Right lobe of liver (tissue), 6 donors: ENCODE measurements around the gene LGALS14. TPM values are rescaled to one million over a fixed set of nuclear protein-coding genes. Genes with fewer than 3 reads are reported as not detected.
A peak's percentile ranks its signal among the peaks of the same experiment; 100 is the strongest.

ENCODE experiments used
- ATAC-seq, 4 donors: fragments of 200-7000 bp; cut with Tn5 transposase; one replicate each; pipeline ENCODE4 v1.9.1; 2020; ENCODE audit warnings: mild to moderate bottlenecking in 4 of 4, moderate library complexity in 4 of 4
- DNase-seq, 3 donors: peaks; one replicate each; pipeline ENCODE4 v3.0.0-alpha.2; 2020
- H3K27ac ChIP-seq, 3 donors: fragments of 200-600 bp; one replicate each; pipeline ENCODE4 v1.8.0; 2022
- H3K27me3 ChIP-seq, 2 donors: fragments of 200-600 bp; one replicate each; pipeline ENCODE4 v1.8.0; 2022
- H3K36me3 ChIP-seq, 4 donors: fragments of 200-600 bp; sonication (generic) in 1 of 4; one replicate each; pipeline versions ENCODE4 v1.5.1 to v1.8.0; 2017 to 2022; ENCODE audit warnings: control low read depth in 1 of 4
- H3K4me1 ChIP-seq, 4 donors: fragments of 200-600 bp; sonication (generic) in 1 of 4; one replicate each; pipeline versions ENCODE4 v1.5.1 to v1.8.0; 2017 to 2022; ENCODE audit warnings: control low read depth in 1 of 4
- H3K4me3 ChIP-seq, 3 donors: fragments of 200-600 bp; one replicate each; pipeline ENCODE4 v1.8.0; 2022
- H3K9me3 ChIP-seq, 4 donors: fragments of 200-600 bp; sonication (generic) in 1 of 4; one replicate each; pipeline versions ENCODE4 v1.5.1 to v1.8.0; 2017 to 2022; ENCODE audit warnings: control low read depth in 1 of 4
- POLR2A ChIP-seq: fragments of 450-650 bp; IDR thresholded peaks from one replicate; pipeline ENCODE4 v1.6.1; 2017; ENCODE audit warnings: antibody characterized with exemption, mild to moderate bottlenecking
- WGBS: methylation state at CpG from one replicate; pipeline ENCODE4 v1.1.6; 2018; ENCODE audit warnings: low coverage, low lambda C conversion rate; ENCODE audit not compliant: insufficient coverage; ENCODE audit errors: missing lambda C conversion rate; 5-methylcytosine and 5-hydroxymethylcytosine counted together
- intact Hi-C, 2 donors: fragments of 100-400 bp; cut with DNase I; formaldehyde crosslinking; loops; one replicate each; pipeline versions ENCODE4 v1.11.2 to v1.14.1; 2022
- total RNA-seq, 6 experiments: library from RNA; depleted of rRNA in 2 of 6; stranded (reverse); fragments of >200 nt in 2 of 6; fragmentation: NEBNext Ultra II Directional in 3 of 6; extraction: Animal tissue kit (Norgen Biotek cat#: 25700) in 3 of 6; gene quantifications; one replicate each; pipeline versions ENCODE4 v1.1.0 to v1.2.4, GENCODE V29; 2016 to 2023
- TF ChIP-seq, protein P1 (sequence below), 4 donors: fragments of 200-600 bp in 3 of 4; fragments of 450-650 bp in 1 of 4; IDR thresholded peaks; one replicate each; pipeline versions ENCODE4 v1.5.1 to v1.8.0; 2016 to 2022; ENCODE audit warnings: antibody characterized with exemption in 4 of 4, mild to moderate bottlenecking in 2 of 4
- donor health status: DM: no; HTN: yes; CAD: no.
- donor health status: DM: no; HTN: no; CAD: no.
- donor health status: DM: no; HTN: no; CAD: no.
- donor health status: DM: no; HTN: yes; CAD: no.
- donor health status: DM: no; HTN: yes; CAD: no.

Gene LGALS14
- total RNA-seq, 6 experiments from 2014 or later = not detected

- Histone ChIP-seq H3K4me1 (no peaks in the 10 kb centered on the region), H3K9me3 (no peaks in the 10 kb centered on the region), H3K27me3 (no peaks in the 10 kb centered on the region), H3K36me3 (no peaks in the 10 kb centered on the region), H3K27ac (no peak overlapping the region), H3K4me3 (no peak overlapping the region)
- TF ChIP-seq, protein P1, sequence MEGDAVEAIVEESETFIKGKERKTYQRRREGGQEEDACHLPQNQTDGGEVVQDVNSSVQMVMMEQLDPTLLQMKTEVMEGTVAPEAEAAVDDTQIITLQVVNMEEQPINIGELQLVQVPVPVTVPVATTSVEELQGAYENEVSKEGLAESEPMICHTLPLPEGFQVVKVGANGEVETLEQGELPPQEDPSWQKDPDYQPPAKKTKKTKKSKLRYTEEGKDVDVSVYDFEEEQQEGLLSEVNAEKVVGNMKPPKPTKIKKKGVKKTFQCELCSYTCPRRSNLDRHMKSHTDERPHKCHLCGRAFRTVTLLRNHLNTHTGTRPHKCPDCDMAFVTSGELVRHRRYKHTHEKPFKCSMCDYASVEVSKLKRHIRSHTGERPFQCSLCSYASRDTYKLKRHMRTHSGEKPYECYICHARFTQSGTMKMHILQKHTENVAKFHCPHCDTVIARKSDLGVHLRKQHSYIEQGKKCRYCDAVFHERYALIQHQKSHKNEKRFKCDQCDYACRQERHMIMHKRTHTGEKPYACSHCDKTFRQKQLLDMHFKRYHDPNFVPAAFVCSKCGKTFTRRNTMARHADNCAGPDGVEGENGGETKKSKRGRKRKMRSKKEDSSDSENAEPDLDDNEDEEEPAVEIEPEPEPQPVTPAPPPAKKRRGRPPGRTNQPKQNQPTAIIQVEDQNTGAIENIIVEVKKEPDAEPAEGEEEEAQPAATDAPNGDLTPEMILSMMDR (IDR thresholded peaks at IDR 0.05) = no peak
- no peak for TF ChIP-seq POLR2A
- 20% methylated on average over 1 of the region's 3 CpGs for WGBS
- intact Hi-C loops = no loop called here
- no peak for DNase-seq
- ATAC-seq = no peak
These were observed 33.1 kb downstream of the LGALS14 start for GRCh38 chr19:39737351-39737750.

GRCh38 chr19:39737891-39738290 lies 33.6 kb downstream of the LGALS14 start, which contains the start of gene CLC:
Gene CLC (minus strand): TSS chr19:39738029. CDS start chr19:39737952, 77 bp downstream.
- Histone ChIP-seq H3K27ac (no peak within 1 kb of the TSS), H3K4me1 (no peaks in the 10 kb centered on the region), H3K9me3 (no peaks in the 10 kb centered on the region), H3K36me3 (no peaks in the 10 kb centered on the region), H3K4me3 (no peak within 1 kb of the TSS), H3K27me3 (no peaks in the 10 kb centered on the region)
- 16% methylated on average over 3 of the region's 3 CpGs for WGBS
- DNase-seq (no peak), ATAC-seq (no peak)
- no peak for TF ChIP-seq POLR2A
- TF ChIP-seq, protein P1 (IDR thresholded peaks at IDR 0.05) = no peak
- intact Hi-C loops = no loop called here

DNA sequence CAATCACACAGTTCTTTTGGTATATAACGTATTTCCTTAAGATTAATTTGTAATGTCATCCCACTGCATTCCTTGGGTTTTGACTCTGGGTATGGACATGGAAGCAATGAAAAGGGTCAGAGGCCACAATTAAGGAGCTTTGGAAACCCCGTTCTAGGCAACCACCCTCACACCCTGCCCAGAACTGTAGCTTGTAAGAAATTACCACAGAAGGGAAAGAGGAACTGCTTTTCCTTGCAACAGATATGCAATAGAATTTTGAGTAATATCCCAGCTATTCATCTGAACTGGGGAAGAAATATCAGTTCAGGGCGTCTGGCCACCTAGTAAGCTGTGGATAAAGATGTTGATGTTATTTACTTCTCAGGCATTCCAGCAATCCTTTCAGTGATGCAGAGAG lies 34.5 kb downstream of the LGALS14 start:
- Histone ChIP-seq H3K27ac (no peak overlapping the region), H3K4me3 (no peak overlapping the region), H3K9me3 (no peaks in the 10 kb centered on the region), H3K27me3 (peaks cover 0 to under 1% of the 10 kb centered on the region in 2 donors), H3K36me3 (no peaks in the 10 kb centered on the region), H3K4me1 (no peaks in the 10 kb centered on the region)
- no peak for TF ChIP-seq POLR2A
- TF ChIP-seq, protein P1 (IDR thresholded peaks at IDR 0.05) = no peak
- ATAC-seq = no peak
- WGBS = 32% methylated on average over 3 of the region's 3 CpGs
- no peak for DNase-seq
- intact Hi-C loops = no loop called here

DNA sequence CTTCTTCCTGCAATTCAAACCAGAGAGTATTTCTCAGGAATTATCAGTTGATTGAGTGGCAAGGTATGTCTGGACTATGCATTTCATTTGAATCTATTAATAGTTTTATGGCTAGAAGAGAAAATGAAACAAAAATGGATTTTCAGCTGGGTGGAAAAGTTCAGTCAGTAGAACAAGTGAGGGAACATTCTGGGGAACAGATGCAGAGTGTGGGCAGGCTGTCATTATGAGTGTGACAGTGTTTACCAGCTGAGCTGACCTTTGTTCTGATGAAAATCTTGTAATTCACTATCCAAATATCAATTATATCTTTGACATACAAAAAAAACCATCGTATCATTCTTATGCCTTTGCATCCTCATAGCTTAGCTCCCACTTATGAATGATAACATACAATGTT lies 36.1 kb downstream of the LGALS14 start:
- H3K27ac ChIP-seq = no peak overlapping the region
- no peaks in the 10 kb centered on the region for H3K9me3 ChIP-seq
- intact Hi-C loops = no loop called here
- H3K4me3 ChIP-seq = no peak overlapping the region
- 50% methylated on average over 1 of the region's 1 CpG for WGBS
- DNase-seq (no peak), ATAC-seq (peak in 1 of 4 donors; percentile 24)
- no peaks in the 10 kb centered on the region for H3K36me3 ChIP-seq
- TF ChIP-seq, protein P1 (IDR thresholded peaks at IDR 0.05) = no peak
- no peak for TF ChIP-seq POLR2A
- H3K27me3 ChIP-seq = peaks cover 0 to 4% of the 10 kb centered on the region in 2 donors
- H3K4me1 ChIP-seq = no peaks in the 10 kb centered on the region

DNA sequence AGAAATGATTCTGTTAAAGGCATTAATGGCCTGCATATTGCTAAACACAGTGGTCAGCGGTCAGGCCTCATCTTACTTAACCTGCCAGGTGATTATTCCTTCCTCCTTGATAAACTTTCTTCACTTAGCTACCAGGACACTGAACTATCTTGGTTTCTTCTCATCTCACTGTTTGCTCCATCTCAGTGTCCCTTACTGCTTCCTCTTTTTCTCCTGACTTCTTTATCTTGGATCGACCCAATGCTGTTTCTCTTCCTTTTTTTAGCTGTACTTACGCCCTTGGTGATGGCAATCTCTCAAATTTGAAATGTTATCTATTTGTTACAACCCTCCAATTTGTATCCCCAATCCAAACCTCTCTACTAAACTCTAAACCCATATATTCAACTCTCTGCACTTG lies 41.4 kb downstream of the LGALS14 start:
- H3K27me3 ChIP-seq = peaks cover 0 to 4% of the 10 kb centered on the region in 2 donors
- no peaks in the 10 kb centered on the region for H3K36me3 ChIP-seq
- ATAC-seq = no peak
- H3K27ac ChIP-seq = no peak overlapping the region
- no peak for DNase-seq
- H3K9me3 ChIP-seq = no peaks in the 10 kb centered on the region
- no peaks in the 10 kb centered on the region for H3K4me1 ChIP-seq
- intact Hi-C loops = no loop called here
- WGBS = 50% methylated on average over 3 of the region's 3 CpGs
- TF ChIP-seq, protein P1 (IDR thresholded peaks at IDR 0.05) = no peak
- no peak for TF ChIP-seq POLR2A
- no peak overlapping the region for H3K4me3 ChIP-seq
